HG03342 (cell line): Measurements from ENCODE around the gene CTNNA2.
"Not testable (repeated sequence)": the region's sequence is repeated elsewhere in the genome, so short reads cannot be mapped to it uniquely, and the experiment has no call there.

Source experiments
- ATAC-seq: cut with Tn5 transposase; IDR thresholded peaks from one replicate; pipeline ENCODE4 v1.9.1; 2021; ENCODE audit warnings: mild to moderate bottlenecking, moderate library complexity; ENCODE audit not compliant: unreplicated experiment

CTNNA2 gene

GRCh38 chr2:80062298-80062697, 549.4 kb downstream of the CTNNA2 start:
- no peak for ATAC-seq

- ATAC-seq: no peak
These were observed 555.3 kb downstream of the CTNNA2 start for GRCh38 chr2:80068038-80068731.

GRCh38 chr2:80070587-80070986, 557.7 kb downstream of the CTNNA2 start:
- no peak for ATAC-seq

GRCh38 chr2:80071941-80072340, 559.1 kb downstream of the CTNNA2 start:
- no peak for ATAC-seq

- ATAC-seq: peak; percentile 68
These were observed 560.3 kb downstream of the CTNNA2 start for GRCh38 chr2:80073134-80073561.

- no peak for ATAC-seq
These were observed 561.6 kb downstream of the CTNNA2 start for GRCh38 chr2:80074321-80075070.

GRCh38 chr2:80075719-80076118, 562.9 kb downstream of the CTNNA2 start:
- ATAC-seq: no peak

GRCh38 chr2:80078290-80079036, 565.6 kb downstream of the CTNNA2 start:
- no peak for ATAC-seq

- ATAC-seq: no peak
These were observed 568.1 kb downstream of the CTNNA2 start for GRCh38 chr2:80080957-80081356.

GRCh38 chr2:80086831-80087230, 574.0 kb downstream of the CTNNA2 start:
- no peak for ATAC-seq

GRCh38 chr2:80091237-80091636, 578.4 kb downstream of the CTNNA2 start:
- no peak for ATAC-seq

GRCh38 chr2:80092474-80092873, 579.6 kb downstream of the CTNNA2 start:
- ATAC-seq: no peak

GRCh38 chr2:80098503-80098902, 585.7 kb downstream of the CTNNA2 start:
- not testable (repeated sequence) for ATAC-seq

- ATAC-seq: no peak
These were observed 589.2 kb downstream of the CTNNA2 start for GRCh38 chr2:80102026-80102425.

- no peak for ATAC-seq
These were observed 592.3 kb downstream of the CTNNA2 start for GRCh38 chr2:80105015-80105640.

GRCh38 chr2:80111185-80111584, 598.3 kb downstream of the CTNNA2 start:
- ATAC-seq: no peak

- ATAC-seq: no peak
These were observed 599.9 kb downstream of the CTNNA2 start for GRCh38 chr2:80112790-80113189.

- no peak for ATAC-seq
These were observed 600.5 kb downstream of the CTNNA2 start for GRCh38 chr2:80113399-80113798.

GRCh38 chr2:80114812-80115211, 602.0 kb downstream of the CTNNA2 start:
- ATAC-seq: no peak

GRCh38 chr2:80117401-80117800, 604.5 kb downstream of the CTNNA2 start:
- no peak for ATAC-seq

GRCh38 chr2:80120866-80121265, 608.0 kb downstream of the CTNNA2 start:
- no peak for ATAC-seq
